Stomach smooth muscle (tissue), 2 donors: ENCODE data around the gene ZC3HAV1L.

Source experiments
- H3K27ac ChIP-seq: one replicate; pipeline ENCODE4 v1.7.0; 2013; ENCODE audit warnings: mild to moderate bottlenecking, low read length, inconsistent platforms
- H3K27me3 ChIP-seq, 2 donors: one replicate each; pipeline ENCODE4 v1.7.0; 2013; ENCODE audit warnings: low read length in 2 of 2; ENCODE audit not compliant: insufficient read depth in 2 of 2, control insufficient read depth in 1 of 2
- H3K36me3 ChIP-seq, 2 donors: one replicate each; pipeline ENCODE4 v1.7.0; 2013; ENCODE audit warnings: low read length in 2 of 2; ENCODE audit not compliant: control insufficient read depth in 2 of 2, insufficient read depth in 2 of 2
- H3K4me1 ChIP-seq: one replicate; pipeline ENCODE4 v1.7.0; 2013; ENCODE audit warnings: low read length; ENCODE audit not compliant: control insufficient read depth, insufficient read depth
- H3K4me3 ChIP-seq, 2 donors: one replicate each; pipeline ENCODE4 v1.7.0; 2013; ENCODE audit warnings: low read length in 2 of 2
- H3K9ac ChIP-seq, 2 donors: one replicate each; pipeline ENCODE4 v1.7.0; 2013; ENCODE audit warnings: low read length in 2 of 2, mild to moderate bottlenecking in 1 of 2
- H3K9me3 ChIP-seq, 2 donors: one replicate each; pipeline ENCODE4 v1.7.0; 2013; ENCODE audit warnings: low read length in 2 of 2; ENCODE audit not compliant: control insufficient read depth in 2 of 2
- donor health status: healthy.
- donor health status: Pancreatic carcinoma.

Gene ZC3HAV1L

GRCh38 chr7:139054101-139054500 lies 18.3 kb upstream of the ZC3HAV1L start:
- H3K9me3 ChIP-seq, result no peaks in the 10 kb centered on the region
- no peaks in the 10 kb centered on the region for H3K27me3 ChIP-seq
- H3K4me1 ChIP-seq, result no peaks in the 10 kb centered on the region
- peaks cover 22% of the 10 kb centered on the region in 2 donors for H3K36me3 ChIP-seq
- H3K27ac ChIP-seq, result no peak overlapping the region
- no peak overlapping the region for H3K4me3 ChIP-seq
- no peak overlapping the region for H3K9ac ChIP-seq

GRCh38 chr7:139051655-139052054 lies 15.8 kb upstream of the ZC3HAV1L start:
- peaks cover 25 to 26% of the 10 kb centered on the region in 2 donors for H3K36me3 ChIP-seq

GRCh38 chr7:139049936-139050335 lies 14.1 kb upstream of the ZC3HAV1L start:
- Histone ChIP-seq H3K27ac (no peak overlapping the region), H3K4me3 (no peak overlapping the region), H3K9ac (no peak overlapping the region), H3K36me3 (peaks cover 23 to 33% of the 10 kb centered on the region in 2 donors), H3K4me1 (no peaks in the 10 kb centered on the region), H3K9me3 (no peaks in the 10 kb centered on the region), H3K27me3 (no peaks in the 10 kb centered on the region)

More at GRCh38 chr7:139051655-139052054, 15.8 kb upstream of the ZC3HAV1L start:
- H3K9me3 ChIP-seq, result no peaks in the 10 kb centered on the region
- no peaks in the 10 kb centered on the region for H3K27me3 ChIP-seq
- H3K4me3 ChIP-seq, result no peak overlapping the region
- no peak overlapping the region for H3K9ac ChIP-seq
- no peaks in the 10 kb centered on the region for H3K4me1 ChIP-seq
- no peak overlapping the region for H3K27ac ChIP-seq

GRCh38 chr7:139049111-139049510 lies 13.3 kb upstream of the ZC3HAV1L start:
- Histone ChIP-seq H3K4me3 (no peak overlapping the region), H3K27ac (no peak overlapping the region), H3K9ac (no peak overlapping the region), H3K4me1 (no peaks in the 10 kb centered on the region), H3K36me3 (peaks cover 17 to 31% of the 10 kb centered on the region in 2 donors), H3K27me3 (no peaks in the 10 kb centered on the region), H3K9me3 (no peaks in the 10 kb centered on the region)

- H3K36me3 ChIP-seq, result peaks cover 12 to 21% of the 10 kb centered on the region in 2 donors
- H3K27ac ChIP-seq, result no peak overlapping the region
- no peaks in the 10 kb centered on the region for H3K4me1 ChIP-seq
Observed at GRCh38 chr7:139047970-139048369, 12.1 kb upstream of the ZC3HAV1L start.

GRCh38 chr7:139046143-139046542 lies 10.3 kb upstream of the ZC3HAV1L start:
- Histone ChIP-seq H3K9me3 (no peaks in the 10 kb centered on the region), H3K36me3 (peaks cover 8 to 21% of the 10 kb centered on the region in 2 donors), H3K4me3 (no peak overlapping the region), H3K4me1 (no peaks in the 10 kb centered on the region), H3K27me3 (no peaks in the 10 kb centered on the region), H3K9ac (no peak overlapping the region), H3K27ac (no peak overlapping the region)

More at GRCh38 chr7:139047970-139048369, 12.1 kb upstream of the ZC3HAV1L start:
- Histone ChIP-seq H3K9ac (no peak overlapping the region), H3K27me3 (no peaks in the 10 kb centered on the region), H3K4me3 (no peak overlapping the region), H3K9me3 (no peaks in the 10 kb centered on the region)

GRCh38 chr7:139044813-139045794 lies 9.3 kb upstream of the ZC3HAV1L start:
- Histone ChIP-seq H3K9me3 (no peaks in the 10 kb centered on the region), H3K27me3 (no peaks in the 10 kb centered on the region), H3K4me3 (no peak overlapping the region), H3K9ac (no peak overlapping the region), H3K36me3 (peaks cover 8 to 18% of the 10 kb centered on the region in 2 donors), H3K4me1 (no peaks in the 10 kb centered on the region), H3K27ac (no peak overlapping the region)

GRCh38 chr7:139043823-139044812 lies 8.3 kb upstream of the ZC3HAV1L start:
- Histone ChIP-seq H3K9me3 (no peaks in the 10 kb centered on the region), H3K4me3 (no peak overlapping the region), H3K27ac (no peak overlapping the region), H3K9ac (no peak overlapping the region), H3K4me1 (no peaks in the 10 kb centered on the region), H3K27me3 (no peaks in the 10 kb centered on the region), H3K36me3 (peaks cover 3 to 12% of the 10 kb centered on the region in 2 donors)

GRCh38 chr7:139041378-139042085 lies 5.7 kb upstream of the ZC3HAV1L start:
- H3K4me3 ChIP-seq, result no peak overlapping the region
- no peak overlapping the region for H3K27ac ChIP-seq
- H3K9ac ChIP-seq, result no peak overlapping the region
- H3K27me3 ChIP-seq, result no peaks in the 10 kb centered on the region
- no peaks in the 10 kb centered on the region for H3K4me1 ChIP-seq
- no peaks in the 10 kb centered on the region for H3K9me3 ChIP-seq
- H3K36me3 ChIP-seq, result peaks cover 0 to 6% of the 10 kb centered on the region in 2 donors

- Histone ChIP-seq H3K9ac (no peak overlapping the region), H3K36me3 (peaks cover 1 to 5% of the 10 kb centered on the region in 2 donors), H3K4me3 (no peak overlapping the region), H3K9me3 (no peaks in the 10 kb centered on the region), H3K27ac (no peak overlapping the region), H3K4me1 (peaks cover 19% of the 10 kb centered on the region), H3K27me3 (no peaks in the 10 kb centered on the region)
Observed at GRCh38 chr7:139038691-139039090, 2.8 kb upstream of the ZC3HAV1L start.
